Mammary epithelial cell (primary cell): ENCODE measurements around the gene TSEN15.

Source experiments
- CTCF ChIP-seq, 2 donors: IDR thresholded peaks in 1 of 2; conservative IDR thresholded peaks in 1 of 2; 2 replicates each; pipeline ENCODE4 v1.5.1; 2011 to 2012; ENCODE audit warnings: inconsistent platforms in 2 of 2, low read length in 2 of 2, mild to moderate bottlenecking in 2 of 2, control low read depth in 1 of 2, low read depth in 1 of 2; ENCODE audit not compliant: insufficient read depth in 1 of 2; ENCODE audit errors: extremely low read depth in 1 of 2
- EZH2 ChIP-seq: IDR thresholded peaks from 2 replicates; pipeline ENCODE4 v1.6.1; 2012; ENCODE audit warnings: low read length, inconsistent platforms, borderline replicate concordance

- TF ChIP-seq CTCF (conservative IDR thresholded peaks at IDR 0.05 in 1 of 2, IDR thresholded peaks at IDR 0.05 in 1 of 2; ENCODE audit: extremely low read depth in 1 of 2, insufficient read depth in 1 of 2, low read depth in 1 of 2, low read length in 2 of 2) (no peak), EZH2 (no peak)
Measured at GRCh38 chr1:184032306-184032929, 19.1 kb upstream of the TSEN15 start.
